Activated CD8-positive, alpha-beta memory T cell treated with anti-CD3 and anti-CD28 coated beads, Interleukin-2, amount 50 U/mL, for 1 hour (primary cell): ENCODE data around the gene GNPNAT1.
"Not testable (repeated sequence)": the region's sequence is repeated elsewhere in the genome, so short reads cannot be mapped to it uniquely, and the experiment has no call there.

ENCODE experiments used
- DNase-seq: peaks from one replicate; pipeline ENCODE4 v3.0.0-alpha.2; 2020; ENCODE audit errors: extremely low read depth

Gene GNPNAT1

DNA sequence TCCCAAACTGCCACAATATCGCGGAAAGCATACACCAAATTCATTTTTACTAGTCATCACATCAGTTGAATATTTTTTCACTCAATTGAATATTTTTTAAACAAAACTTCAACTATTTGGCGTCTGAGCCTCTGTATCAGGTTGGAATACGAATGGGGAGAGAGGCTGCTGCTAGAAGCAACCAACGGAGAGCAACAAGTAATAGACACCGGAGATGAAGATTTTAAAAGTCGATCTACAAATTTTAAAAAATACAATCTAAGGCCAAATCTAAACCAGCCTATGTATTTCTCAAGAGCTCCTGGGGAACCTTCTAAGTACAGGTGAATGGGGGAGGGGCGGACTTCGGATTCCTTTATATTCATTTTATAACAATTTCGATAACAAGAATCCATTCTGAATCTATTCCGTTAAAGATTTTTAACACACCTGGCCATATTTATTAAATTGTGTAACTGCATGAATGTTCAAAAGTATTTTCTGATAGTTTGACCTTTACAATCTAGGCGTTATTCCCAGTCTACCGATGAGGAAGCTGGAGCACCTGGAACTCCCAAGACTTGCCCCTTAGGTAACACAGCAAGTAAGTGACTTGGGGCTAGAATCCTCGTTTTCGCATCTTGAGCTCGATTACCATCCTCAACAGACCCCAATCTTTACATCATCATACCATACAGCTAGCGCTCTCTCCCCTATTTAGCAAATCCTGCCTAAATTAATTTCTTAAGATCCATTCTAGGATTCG is 1.2 kb downstream of the GNPNAT1 start:
- no peak for DNase-seq

DNA sequence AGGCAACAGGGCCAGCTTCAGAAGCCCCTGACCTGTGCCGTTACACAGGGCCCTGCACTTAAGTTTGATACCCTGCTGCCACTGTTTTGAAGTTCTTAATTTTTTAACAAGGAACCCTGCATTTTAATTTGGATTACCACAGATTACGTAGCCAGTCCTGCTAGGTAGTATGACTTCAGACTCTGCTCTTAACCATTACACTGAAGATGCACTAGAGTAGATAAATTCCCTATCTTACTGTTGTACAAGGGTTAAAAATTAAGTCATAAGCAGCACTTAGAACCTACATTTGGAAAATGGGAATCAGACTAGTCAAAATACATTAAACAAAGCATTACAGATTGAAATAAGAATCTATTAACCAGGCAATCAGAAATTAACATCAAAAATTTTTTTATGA is 2.3 kb downstream of the GNPNAT1 start:
- no peak for DNase-seq

DNA sequence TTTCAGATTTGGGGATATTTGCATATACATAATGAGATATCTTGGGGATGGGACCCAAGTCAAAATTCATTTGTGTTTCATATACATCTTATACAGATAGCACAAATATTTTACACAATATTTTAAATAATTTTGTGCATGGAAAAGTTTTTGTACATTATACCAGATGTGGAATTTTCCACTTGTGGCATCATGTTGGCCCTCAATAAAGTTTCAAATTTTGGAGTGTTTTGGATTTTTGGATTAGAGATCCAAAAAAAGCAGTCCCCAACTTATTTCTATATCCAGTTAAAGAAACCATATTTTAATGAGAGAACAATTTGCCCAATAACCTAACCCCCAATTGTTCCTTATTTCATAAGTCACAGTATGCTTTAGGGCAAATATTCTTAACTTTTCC is 4.5 kb downstream of the GNPNAT1 start:
- DNase-seq: no peak

DNA sequence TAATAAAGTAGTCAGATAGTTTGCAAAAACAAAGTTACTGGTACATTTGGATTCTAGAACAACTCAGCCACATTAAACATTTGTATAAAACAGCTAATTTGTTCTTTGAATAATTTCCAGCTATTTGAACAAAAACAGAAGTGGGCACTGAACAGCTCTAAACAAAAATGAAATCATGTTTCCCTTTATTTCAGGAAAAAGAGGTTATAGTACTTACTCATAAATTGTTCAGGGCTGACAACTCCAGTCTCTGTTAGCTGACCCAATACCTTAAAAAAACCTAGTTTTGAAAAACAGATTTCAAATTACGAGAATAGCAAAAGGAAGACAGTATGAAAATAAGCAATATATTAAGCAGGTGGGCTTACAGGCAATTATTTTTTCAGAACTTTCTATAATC is 8.2 kb downstream of the GNPNAT1 start:
- no peak for DNase-seq

- no peak for DNase-seq
Observed at GRCh38 chr14:52781629-52782028, 9.8 kb downstream of the GNPNAT1 start.

GRCh38 chr14:52780893-52781292 is 10.5 kb downstream of the GNPNAT1 start:
- DNase-seq: no peak

- DNase-seq: no peak
Observed at GRCh38 chr14:52778702-52779101, 12.7 kb downstream of the GNPNAT1 start.

DNA sequence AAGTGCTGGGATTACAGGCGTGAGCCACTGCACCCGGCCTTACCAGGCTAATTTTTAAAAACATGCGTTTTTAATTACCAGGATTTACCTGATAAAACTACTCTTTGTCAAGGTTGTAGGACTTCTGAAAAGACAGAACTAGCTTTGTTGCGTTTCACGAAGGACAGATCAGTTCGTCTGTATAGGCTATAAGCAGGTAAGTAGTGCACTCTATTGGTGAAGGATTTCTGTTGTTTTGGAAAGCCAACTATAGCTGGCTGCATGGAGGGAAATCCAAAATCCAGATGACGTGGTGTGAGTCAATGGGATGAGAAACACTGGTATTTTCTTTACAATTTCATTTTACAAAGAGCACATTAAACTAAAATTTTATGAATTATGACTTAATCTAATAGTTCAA is 14.6 kb downstream of the GNPNAT1 start:
- no peak for DNase-seq

DNA sequence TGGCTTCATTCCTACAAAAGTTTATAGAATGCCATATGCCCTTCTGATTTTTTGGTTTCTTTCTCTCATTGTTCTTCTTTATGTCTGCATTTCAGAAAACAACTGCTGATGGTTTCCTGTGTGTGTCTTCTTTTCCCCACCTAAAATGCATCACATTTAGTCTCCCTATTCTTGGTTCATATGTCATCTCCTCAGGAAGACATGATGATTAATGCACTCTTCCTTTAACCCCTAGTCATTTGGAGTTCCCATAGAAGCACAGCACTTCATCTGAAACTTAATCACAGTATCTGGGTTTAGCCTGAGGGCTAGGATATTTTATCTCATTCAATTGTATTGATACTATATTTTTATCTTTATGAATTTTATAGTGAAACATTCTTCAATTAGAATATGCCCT is 21.5 kb downstream of the GNPNAT1 start:
- no peak for DNase-seq

GRCh38 chr14:52767058-52767833 is 24.2 kb downstream of the GNPNAT1 start:
- DNase-seq: no peak

- DNase-seq: not testable (repeated sequence)
Observed at GRCh38 chr14:52762923-52763322, 28.5 kb downstream of the GNPNAT1 start.

- DNase-seq: no peak
Observed at GRCh38 chr14:52759145-52759544, 32.3 kb downstream of the GNPNAT1 start.

GRCh38 chr14:52755607-52756316 is 35.6 kb downstream of the GNPNAT1 start:
- DNase-seq: no peak

DNA sequence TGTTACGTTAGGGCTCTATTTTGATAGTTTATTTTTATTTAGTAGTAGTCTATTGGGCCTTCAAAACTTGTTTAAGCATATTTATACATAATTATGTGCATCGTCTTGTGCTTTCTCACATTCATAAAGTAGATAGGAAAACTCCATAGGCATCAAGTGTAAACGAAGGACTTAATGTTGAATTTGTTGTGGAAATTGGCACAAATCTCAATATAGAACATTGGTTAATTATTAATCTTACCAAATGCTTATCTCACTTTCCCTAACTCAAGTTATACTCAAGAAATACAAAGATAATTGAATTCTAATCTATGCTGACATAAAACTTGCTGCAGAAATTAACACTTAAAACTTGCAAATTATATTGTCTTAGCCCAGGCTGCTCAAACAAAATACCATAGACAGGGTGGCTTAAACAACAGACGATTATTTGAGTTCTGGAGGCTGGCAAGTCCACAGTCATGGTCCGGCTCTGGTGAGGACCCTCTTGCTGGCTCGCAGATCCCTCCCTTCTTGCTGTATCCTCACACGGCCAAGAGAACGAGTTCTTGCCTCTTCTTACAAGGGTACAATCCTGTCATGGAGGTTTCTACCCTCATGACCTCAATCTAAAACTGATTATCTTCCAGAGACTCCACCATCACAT is 42.6 kb downstream of the GNPNAT1 start:
- DNase-seq: no peak

DNA sequence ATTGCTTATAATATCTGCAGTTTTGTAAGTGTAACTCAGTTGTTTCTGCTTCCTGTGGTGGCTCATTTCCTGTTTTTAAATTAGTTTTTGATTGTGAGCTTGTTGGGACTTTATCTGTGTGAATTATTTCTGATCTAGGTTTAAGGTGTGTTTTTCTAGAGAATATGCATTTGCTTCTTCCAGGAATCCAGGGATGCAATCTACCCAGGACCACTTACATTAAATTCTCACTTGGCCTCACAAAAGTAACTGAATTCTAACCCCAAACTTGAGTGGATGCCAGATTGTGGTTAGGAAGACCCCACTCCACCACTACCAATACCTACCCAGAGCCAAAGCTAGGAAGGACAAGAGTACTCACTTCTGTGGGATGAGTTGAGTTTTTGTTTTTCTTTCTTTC is 49.5 kb downstream of the GNPNAT1 start:
- DNase-seq: no peak

DNA sequence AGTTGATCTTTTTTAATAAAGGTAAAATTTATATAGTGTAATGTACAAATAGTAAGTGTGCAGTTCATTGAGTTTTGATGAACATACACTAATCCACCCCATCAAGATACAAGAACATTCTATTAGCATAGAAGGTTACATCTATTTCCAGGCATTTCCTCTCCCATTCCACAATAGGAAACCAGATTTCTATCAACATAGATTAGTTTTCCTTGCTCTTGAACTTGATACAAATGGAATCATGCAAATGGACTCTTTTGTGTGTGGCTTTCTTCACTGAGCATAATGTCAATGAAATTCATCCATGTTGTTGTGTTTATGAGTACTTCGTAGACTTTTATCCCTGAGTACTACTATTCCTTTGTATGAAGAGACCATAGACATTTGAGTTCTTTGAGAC is 50.7 kb downstream of the GNPNAT1 start:
- no peak for DNase-seq

GRCh38 chr14:52738409-52738808 is 53.0 kb downstream of the GNPNAT1 start:
- DNase-seq: no peak

GRCh38 chr14:52735921-52736489 is 55.4 kb downstream of the GNPNAT1 start:
- no peak for DNase-seq

DNA sequence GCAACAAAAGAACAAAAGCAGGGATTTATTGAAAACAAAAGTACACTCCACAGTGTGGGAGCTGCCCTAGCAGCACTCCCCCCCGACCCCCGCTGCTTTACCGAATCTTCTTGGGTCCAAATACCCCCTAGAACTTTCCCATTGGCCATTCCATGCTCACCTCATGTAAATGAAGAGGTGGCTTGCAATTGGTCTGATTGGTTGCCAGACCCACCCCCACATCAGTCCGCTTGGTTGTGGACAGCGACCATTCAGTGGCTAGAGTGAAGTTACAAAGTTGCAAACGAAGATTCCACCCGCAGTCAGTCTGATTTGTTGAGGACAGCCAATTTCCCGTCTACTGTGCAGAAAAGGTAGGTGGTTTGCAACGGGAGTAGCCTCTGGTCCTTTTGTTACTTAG is 57.6 kb downstream of the GNPNAT1 start:
- no peak for DNase-seq

DNA sequence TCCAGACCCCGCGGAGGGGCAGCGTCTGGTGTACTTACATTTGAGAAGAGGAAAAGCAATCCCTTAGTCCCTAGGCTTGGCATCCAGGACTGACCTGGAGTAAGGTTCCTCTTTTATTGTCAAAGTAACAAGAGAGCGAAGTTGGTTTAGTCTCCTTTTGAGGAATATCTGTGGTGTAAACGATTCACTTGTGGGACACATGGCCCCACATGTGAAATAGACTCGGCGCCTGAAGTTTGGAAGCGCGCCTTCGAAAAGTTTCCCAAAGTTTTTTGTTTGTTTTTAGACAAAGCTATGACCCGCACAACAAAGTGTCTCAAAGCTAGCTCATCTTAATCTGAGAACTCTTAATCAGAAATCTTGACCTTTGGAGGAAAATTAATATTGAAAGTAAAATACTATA is 60.7 kb downstream of the GNPNAT1 start:
- no peak for DNase-seq

GRCh38 chr14:52729925-52730708 is 61.3 kb downstream of the GNPNAT1 start, which contains the start of gene STYX:
TSS of gene STYX (plus strand) at chr14:52730166. CDS start at chr14:52730475, 309 bp downstream.
- DNase-seq: peak; percentile 90
